ENCODE measurements around the gene NR1I2.

Gene NR1I2

DNA sequence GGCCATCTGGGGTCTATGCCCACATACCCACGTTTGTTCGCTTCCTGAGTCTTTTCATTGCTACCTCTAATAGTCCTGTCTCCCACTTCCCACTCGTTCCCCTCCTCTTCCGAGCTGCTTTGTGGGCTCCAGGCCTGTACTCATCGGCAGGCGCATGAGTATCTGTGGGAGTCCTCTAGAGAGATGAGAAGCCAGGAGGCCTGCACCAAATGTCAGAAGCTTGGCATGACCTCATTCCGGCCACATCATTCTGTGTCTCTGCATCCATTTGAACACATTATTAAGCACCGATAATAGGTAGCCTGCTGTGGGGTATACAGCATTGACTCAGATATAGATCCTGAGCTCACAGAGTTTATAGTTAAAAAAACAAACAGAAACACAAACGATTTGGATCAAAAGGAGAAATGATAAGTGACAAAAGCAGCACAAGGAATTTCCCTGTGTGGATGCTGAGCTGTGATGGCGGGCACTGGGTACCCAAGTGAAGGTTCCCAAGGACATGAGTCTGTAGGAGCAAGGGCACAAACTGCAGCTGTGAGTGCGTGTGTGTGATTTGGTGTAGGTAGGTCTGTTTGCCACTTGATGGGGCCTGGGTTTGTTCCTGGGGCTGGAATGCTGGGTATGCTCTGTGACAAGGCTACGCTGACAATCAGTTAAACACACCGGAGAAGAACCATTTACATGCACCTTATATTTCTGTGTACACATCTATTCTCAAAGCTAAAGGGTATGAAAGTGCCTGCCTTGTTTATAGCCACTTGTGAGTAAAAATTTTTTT, 35.9 kb downstream of the NR1I2 start:
- in situ Hi-C loops (cut with MboI; ENCODE audit: low sequenced_read_pairs): no loop called here

DNA sequence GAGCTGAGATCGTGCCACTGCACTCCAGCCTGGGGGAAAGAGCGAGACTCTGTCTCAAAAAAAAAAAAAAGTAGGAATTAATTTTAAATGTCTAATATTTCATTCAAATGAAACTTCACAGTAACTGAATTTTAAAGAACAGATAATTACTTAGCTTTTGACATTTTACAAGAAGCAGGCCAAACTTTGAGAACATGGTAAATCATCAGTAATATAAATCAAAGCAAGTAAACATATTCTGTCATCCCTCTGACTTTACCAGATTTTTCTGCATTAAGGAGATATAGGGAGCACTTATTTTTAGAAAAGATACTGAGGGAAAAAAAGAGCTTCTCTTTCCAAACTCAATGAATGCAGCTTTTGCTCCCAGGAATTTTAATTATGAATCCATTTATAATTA, 37.0 kb downstream of the NR1I2 start:
- in situ Hi-C loops (cut with MboI; ENCODE audit: low sequenced_read_pairs): no loop called here

DNA sequence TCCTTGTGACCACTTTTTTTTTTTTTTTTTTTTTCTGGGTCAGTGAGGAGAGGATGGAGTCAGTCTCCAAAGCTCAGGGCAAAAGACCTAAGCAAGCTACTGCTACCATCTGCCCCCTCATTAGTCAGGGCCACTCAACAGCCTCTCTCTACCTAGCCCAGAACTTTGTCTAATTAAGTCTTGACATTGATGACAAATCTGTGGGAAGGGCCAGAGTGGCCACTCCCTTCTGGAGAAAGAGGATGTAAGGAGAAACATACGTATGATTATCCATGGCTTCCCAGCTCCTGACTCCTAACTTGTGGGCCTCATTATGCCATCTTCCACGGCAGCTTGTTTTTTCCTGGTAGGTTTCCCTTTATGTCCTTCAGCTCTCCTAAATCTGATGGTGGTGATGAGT, 37.9 kb downstream of the NR1I2 start:
- in situ Hi-C loops (cut with MboI; ENCODE audit: low sequenced_read_pairs): no loop called here

- in situ Hi-C loops (cut with MboI; ENCODE audit: low sequenced_read_pairs): no loop called here
Observed at GRCh38 chr3:119825820-119826219, 43.9 kb downstream of the NR1I2 start.

- in situ Hi-C loops (cut with MboI; ENCODE audit: low sequenced_read_pairs): no loop called here
Observed at GRCh38 chr3:119826711-119827608, 45.1 kb downstream of the NR1I2 start.

- in situ Hi-C loops (cut with MboI; ENCODE audit: low sequenced_read_pairs): no loop called here
Observed at GRCh38 chr3:119829420-119829819, 47.5 kb downstream of the NR1I2 start.

DNA sequence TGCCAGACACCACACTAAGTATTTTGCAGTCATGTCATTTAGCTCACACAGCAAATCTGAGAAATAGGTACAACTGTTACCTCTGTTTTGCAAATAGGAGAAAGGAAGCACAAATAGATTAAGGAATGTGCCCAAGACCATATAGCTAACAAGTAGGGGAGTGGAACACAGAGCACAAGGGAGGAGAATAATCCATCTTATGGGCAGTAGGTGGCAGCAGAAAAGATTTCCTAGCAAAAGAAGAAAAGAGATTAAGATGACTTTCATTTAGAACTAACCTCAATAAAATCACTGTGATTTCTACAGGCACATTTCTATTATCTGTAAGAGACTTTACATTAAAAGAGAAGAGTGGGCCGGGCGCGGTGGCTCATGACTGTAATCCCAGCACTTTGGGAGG, 49.1 kb downstream of the NR1I2 start:
- in situ Hi-C loops (cut with MboI; ENCODE audit: low sequenced_read_pairs): no loop called here

GRCh38 chr3:119831941-119832371, 50.1 kb downstream of the NR1I2 start:
- in situ Hi-C loops (cut with MboI; ENCODE audit: low sequenced_read_pairs): no loop called here

DNA sequence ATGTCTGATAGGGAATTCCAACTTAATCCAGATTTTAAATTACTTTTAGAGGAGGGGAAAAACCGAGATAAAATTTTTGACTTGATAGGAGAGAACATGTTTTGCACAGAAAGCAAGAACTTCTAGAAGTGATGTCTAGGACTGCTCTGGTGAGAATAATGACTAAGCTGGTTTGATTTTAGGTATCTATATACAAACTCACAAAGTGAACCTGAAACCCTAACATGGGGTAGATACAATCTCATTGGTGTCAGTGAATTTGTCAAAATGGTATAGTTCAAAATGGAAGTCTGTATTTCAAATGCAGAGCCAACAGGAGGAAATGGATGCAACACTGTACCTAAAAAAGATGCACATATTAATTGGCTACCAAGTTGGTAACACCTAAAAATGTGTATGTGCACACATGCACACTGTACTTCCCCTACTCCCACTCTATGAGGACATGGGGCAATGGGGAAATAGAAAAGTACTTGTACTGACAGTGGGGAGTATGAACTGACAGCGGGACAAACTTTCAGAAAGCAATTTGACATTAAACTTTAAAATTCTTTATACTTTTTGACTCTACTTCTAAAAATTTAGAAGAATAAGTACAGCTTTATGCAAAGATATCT, 53.0 kb downstream of the NR1I2 start:
- in situ Hi-C loops (cut with MboI; ENCODE audit: low sequenced_read_pairs): no loop called here

- in situ Hi-C loops (cut with MboI; ENCODE audit: low sequenced_read_pairs): no loop called here
Observed at GRCh38 chr3:119835556-119835955, 53.7 kb downstream of the NR1I2 start.

DNA sequence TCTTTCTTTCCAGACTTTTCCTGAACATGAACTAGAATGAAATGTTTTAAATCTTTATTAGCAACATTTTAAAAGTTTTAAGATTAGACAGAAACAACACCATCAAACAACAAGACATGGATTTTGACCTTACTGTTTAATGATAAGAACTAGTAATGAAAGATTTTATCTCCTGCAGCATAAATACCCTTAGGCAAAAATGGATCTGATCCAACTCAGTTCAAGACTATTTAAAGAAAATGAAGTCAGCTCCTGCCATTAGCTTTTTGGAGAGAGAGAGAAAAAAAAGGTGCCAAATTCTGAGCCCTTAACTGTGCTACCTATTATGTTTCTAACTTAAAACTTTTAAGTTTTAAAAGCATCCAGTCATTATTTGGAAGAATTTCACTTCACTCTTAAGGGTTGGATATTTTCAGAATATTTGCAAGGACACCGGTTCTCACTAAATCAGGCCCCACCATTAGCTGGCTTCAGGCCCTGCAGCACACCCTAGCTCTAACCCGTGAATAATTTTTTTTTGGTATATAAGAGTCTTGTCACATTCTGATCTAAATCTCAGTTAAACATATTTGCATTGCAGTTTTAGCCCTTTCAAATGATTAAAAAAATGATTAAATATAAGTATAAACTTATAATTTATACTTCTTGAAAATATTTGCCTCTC, 60.0 kb downstream of the NR1I2 start:
- in situ Hi-C loops (cut with MboI; ENCODE audit: low sequenced_read_pairs): no loop called here

DNA sequence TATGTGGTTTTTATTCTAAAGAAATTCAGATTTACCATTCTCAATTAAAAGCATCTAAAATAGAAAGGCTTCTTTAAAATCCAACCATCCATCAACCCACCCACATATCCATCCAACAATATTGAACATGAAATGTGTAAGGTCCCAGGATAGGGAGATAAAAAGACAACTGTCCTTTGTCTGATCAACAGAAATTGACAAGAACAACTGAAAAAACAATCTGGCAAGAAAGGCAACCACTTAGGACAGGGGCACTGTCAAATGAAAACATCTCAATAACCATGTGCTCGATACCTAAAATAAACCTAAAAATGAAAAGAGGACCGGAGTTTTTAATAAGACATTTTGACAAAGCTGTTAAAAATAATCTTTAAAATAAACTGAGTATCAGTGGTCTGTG, 67.2 kb downstream of the NR1I2 start:
- in situ Hi-C loops (cut with MboI; ENCODE audit: low sequenced_read_pairs): no loop called here

DNA sequence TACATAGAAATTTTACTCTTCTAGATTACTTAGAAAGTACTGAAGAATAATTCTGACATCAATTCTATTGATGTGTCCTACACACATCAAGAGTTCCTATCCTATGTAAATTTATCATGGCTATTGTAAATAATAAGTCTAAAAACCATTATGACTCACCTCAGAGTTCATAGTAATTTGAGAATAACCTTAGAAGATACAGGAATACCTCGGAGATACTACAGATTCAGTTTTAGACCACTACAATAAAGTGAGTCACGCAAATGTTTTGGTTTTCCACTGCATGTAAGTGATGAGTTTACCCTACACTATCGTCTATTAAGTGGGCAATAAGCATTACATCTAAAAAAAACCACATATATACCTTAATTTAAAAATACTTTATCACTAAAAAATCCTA, 74.8 kb downstream of the NR1I2 start:
- in situ Hi-C loops (cut with MboI; ENCODE audit: low sequenced_read_pairs): no loop called here

DNA sequence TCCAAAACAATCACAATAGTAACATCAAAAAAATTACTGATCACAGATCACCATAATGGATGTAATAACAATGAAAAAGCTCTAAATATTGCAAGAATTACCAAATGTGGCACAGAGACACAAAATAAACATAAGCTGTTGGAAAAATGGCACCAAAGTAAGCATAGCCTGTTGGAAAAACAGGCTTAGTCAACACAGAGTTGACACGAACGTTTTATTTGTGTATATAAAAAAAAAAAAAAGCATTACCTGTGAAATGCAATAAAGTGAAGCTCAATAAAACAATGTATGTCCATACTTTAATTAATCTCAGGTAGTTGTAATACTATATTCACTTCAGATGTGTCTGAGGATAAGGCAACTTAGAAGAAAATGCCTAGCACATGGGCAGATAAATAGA, 77.1 kb downstream of the NR1I2 start:
- in situ Hi-C loops (cut with MboI; ENCODE audit: low sequenced_read_pairs): no loop called here

DNA sequence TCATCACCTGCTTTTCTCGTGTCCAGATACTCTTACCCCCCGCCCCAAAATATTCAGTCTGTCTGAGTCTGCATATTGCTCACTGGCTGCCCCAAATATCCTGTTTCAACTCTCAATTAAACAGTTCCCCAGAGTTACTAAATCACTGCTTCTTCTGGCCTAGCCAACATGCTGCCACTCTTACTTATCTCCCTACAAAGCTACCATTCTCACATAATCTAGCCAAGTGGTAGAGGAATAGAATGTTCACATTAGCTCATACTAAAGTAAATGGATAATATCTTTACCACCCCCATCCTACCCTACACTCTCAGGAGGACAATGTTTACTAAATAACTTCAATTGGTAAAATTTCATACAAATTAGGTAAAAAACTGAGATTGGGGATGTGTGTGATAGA, 77.8 kb downstream of the NR1I2 start:
- in situ Hi-C loops (cut with MboI; ENCODE audit: low sequenced_read_pairs): no loop called here

- in situ Hi-C loops (cut with MboI; ENCODE audit: low sequenced_read_pairs): no loop called here
Observed at GRCh38 chr3:119861681-119862080, 79.8 kb downstream of the NR1I2 start.

DNA sequence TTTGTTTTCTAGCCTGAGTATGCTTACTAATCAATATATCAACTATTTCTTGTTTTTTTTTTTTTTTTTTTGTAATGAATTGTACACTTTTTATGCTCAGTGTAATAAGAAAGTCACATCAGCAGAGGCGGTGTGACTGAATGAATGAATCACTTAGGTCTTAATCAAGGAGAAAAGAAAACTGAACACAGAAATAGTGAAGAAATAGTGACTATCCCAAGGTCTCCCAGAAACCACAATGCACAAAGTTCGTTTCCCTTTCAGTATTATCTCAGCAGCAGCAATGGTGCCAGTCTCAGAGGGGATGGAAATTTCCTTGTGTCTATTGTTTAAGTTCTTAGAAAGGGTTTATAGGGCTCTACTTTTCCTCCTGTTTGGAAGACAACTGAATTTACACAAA, 80.7 kb downstream of the NR1I2 start:
- in situ Hi-C loops (cut with MboI; ENCODE audit: low sequenced_read_pairs): no loop called here

DNA sequence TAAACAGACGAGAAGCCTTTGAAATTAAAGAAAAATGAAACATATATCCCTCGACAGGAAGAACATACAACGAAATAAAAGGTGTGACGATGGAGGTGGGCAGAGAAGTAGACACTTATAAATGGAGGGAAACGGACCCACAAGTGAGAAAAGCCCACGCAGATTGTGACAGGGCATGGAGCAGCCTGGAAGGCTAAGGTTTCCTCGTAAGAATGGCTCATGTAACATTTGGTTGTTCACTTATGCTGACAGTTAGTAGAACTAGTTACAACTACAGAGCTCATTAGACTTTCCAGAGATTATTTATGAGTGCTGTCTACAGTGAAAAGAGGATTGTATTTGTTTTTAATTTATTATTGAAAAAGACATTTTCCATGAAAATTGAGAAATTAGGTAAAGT, 82.6 kb downstream of the NR1I2 start:
- in situ Hi-C loops (cut with MboI; ENCODE audit: low sequenced_read_pairs): no loop called here
